Measurements from ENCODE around the gene STAT5A.

- no peak for TF ChIP-seq CTCF (IDR thresholded peaks at IDR 0.05)
- TF ChIP-seq TEAD1 (CRISPR knock-in tag; IDR thresholded peaks at IDR 0.05): no peak
- TF ChIP-seq ZNF416 (CRISPR knock-in tag; IDR thresholded peaks at IDR 0.05): no peak
- no peak for TF ChIP-seq E2F1 (CRISPR knock-in tag; IDR thresholded peaks at IDR 0.05)
- no peak for TF ChIP-seq USF1 (CRISPR knock-in tag; IDR thresholded peaks at IDR 0.05)
- no peak for TF ChIP-seq MAX (CRISPR knock-in tag; IDR thresholded peaks at IDR 0.05)
Measured at GRCh38 chr17:42348104-42348503, 59.8 kb downstream of the STAT5A start.

Measured in WTC11 (cell line).